T-helper 1 cell (primary cell): ENCODE results near the gene CPNE8.

Experiments used
- DNase-seq, 5 donors: peaks; one replicate each; pipeline ENCODE4 v3.0.0-alpha.2; 2012 to 2020
- total RNA-seq, 4 donors: gene quantifications; one replicate each; lab custom pipeline; 2026; lab: John Stamatoyannopoulos, UW

Gene CPNE8
- 5.0 to 10.3 (median 7.7) reads per million in 4 donors for total RNA-seq

GRCh38 chr12:38905480-38906351 is at the start of gene CPNE8:
Gene CPNE8, minus strand, starts transcription at chr12:38905591. Its CDS starts 57 bp downstream, at chr12:38905534.
- DNase-seq, result peak in 4 of 5 donors; percentile 19 to 42 (median 26)

GRCh38 chr12:38954238-38954873 is 49.0 kb upstream of the CPNE8 start:
- DNase-seq, result no peak

GRCh38 chr12:38949363-38949762 is 44.0 kb upstream of the CPNE8 start:
- DNase-seq, result no peak

- DNase-seq, result peak in 1 of 5 donors; percentile 4
Measured at GRCh38 chr12:38934686-38935085, 29.3 kb upstream of the CPNE8 start.

- DNase-seq, result no peak
Measured at GRCh38 chr12:38934078-38934584, 28.7 kb upstream of the CPNE8 start.

GRCh38 chr12:38932320-38932719 is 26.9 kb upstream of the CPNE8 start:
- DNase-seq, result no peak

- DNase-seq, result no peak
Measured at GRCh38 chr12:38931461-38931860, 26.1 kb upstream of the CPNE8 start.

- DNase-seq, result no peak
Measured at GRCh38 chr12:38930990-38931389, 25.6 kb upstream of the CPNE8 start.

- DNase-seq, result no peak
Measured at GRCh38 chr12:38926501-38926900, 21.1 kb upstream of the CPNE8 start.

- peak in 1 of 5 donors; percentile 30 for DNase-seq
Measured at GRCh38 chr12:38921025-38921677, 15.8 kb upstream of the CPNE8 start.

- DNase-seq, result no peak
Measured at GRCh38 chr12:38919191-38919590, 13.8 kb upstream of the CPNE8 start.

GRCh38 chr12:38915429-38916182 is 10.2 kb upstream of the CPNE8 start:
- DNase-seq, result no peak

- no peak for DNase-seq
Measured at GRCh38 chr12:38912116-38912515, 6.7 kb upstream of the CPNE8 start.

- no peak for DNase-seq
Measured at GRCh38 chr12:38911611-38912010, 6.2 kb upstream of the CPNE8 start.

- DNase-seq, result no peak
Measured at GRCh38 chr12:38907201-38907923, 2.0 kb upstream of the CPNE8 start.

- peak; percentile 19 to 62 (median 49) for DNase-seq
Measured at GRCh38 chr12:38906482-38907200, 1.2 kb upstream of the CPNE8 start.

GRCh38 chr12:38904537-38905479 is 583 bp downstream of the CPNE8 start:
- peak in 3 of 5 donors; percentile 16 to 64 (median 30) for DNase-seq

- no peak for DNase-seq
Measured at GRCh38 chr12:38903596-38903995, 1.8 kb downstream of the CPNE8 start.

GRCh38 chr12:38898001-38898684 is 7.2 kb downstream of the CPNE8 start:
- DNase-seq, result no peak
